PC-9 (cell line): ENCODE results near the gene S100A16. TPM values are rescaled to one million over a fixed set of nuclear protein-coding genes. Genes with fewer than 3 reads are reported as not detected.
"Not testable (repeated sequence)": the region's sequence is repeated elsewhere in the genome, so short reads cannot be mapped to it uniquely, and the experiment has no call there.

Source experiments
- BruUV-seq: library from RNA; stranded (reverse); fragments of 400-500 nt; replicated peaks from 2 replicates; lab custom pipeline; 2021; lab: Mats Ljungman, UMichigan
- CTCF ChIA-PET: fragments of 300-600 bp; sonication (Branson Sonifier 250); formaldehyde crosslinking; loops from one replicate; lab custom pipeline; 2022; ENCODE audit warnings: antibody characterized with exemption; lab: Charles Lee
- POLR2A ChIA-PET: fragments of 300-600 bp; sonication (Branson Sonifier 250); formaldehyde crosslinking; loops from one replicate; lab custom pipeline; 2022; ENCODE audit warnings: antibody characterized with exemption; ENCODE audit not compliant: unreplicated experiment; lab: Charles Lee
- DNase-seq, 2 experiments: peaks; one replicate each; pipeline versions ENCODE4 v3.0.0 to v3.0.0-alpha.2; 2015 to 2022; ENCODE audit warnings: mixed read lengths in 1 of 2
- H2AFZ ChIP-seq: fragments of 200-600 bp; sonication (generic); 2 replicates; pipeline ENCODE4 v1.8.1; 2017; ENCODE audit warnings: antibody characterized with exemption
- H3F3A ChIP-seq: fragments of 200-600 bp; sonication (generic); 2 replicates; pipeline ENCODE4 v1.8.1; 2017; ENCODE audit warnings: antibody characterized with exemption, mild to moderate bottlenecking, low read depth; ENCODE audit not compliant: insufficient read depth
- H3K27ac ChIP-seq: fragments of 200-600 bp; sonication (generic); 2 replicates; pipeline ENCODE4 v1.6.1; 2016; ENCODE audit warnings: mixed run types
- H3K27me3 ChIP-seq: fragments of 200-600 bp; sonication (generic); 2 replicates; pipeline ENCODE4 v1.6.1; 2016; ENCODE audit warnings: low read depth, mixed run types; ENCODE audit not compliant: insufficient read depth
- H3K36me3 ChIP-seq: fragments of 200-600 bp; sonication (generic); 2 replicates; pipeline ENCODE4 v1.6.1; 2016; ENCODE audit warnings: low read depth, mixed run types
- H3K4me1 ChIP-seq: fragments of 200-600 bp; sonication (generic); replicated peaks from 2 replicates; pipeline ENCODE4 v1.6.1; 2016; ENCODE audit warnings: mixed run types; ENCODE audit not compliant: insufficient read depth
- H3K4me2 ChIP-seq: fragments of 200-600 bp; sonication (generic); 2 replicates; pipeline ENCODE4 v1.6.1; 2017; ENCODE audit warnings: mixed run types
- H3K4me3 ChIP-seq: fragments of 200-600 bp; sonication (generic); 2 replicates; pipeline ENCODE4 v1.6.1; 2016; ENCODE audit warnings: mixed run types
- H3K79me2 ChIP-seq: fragments of 200-600 bp; sonication (generic); 2 replicates; pipeline ENCODE4 v1.6.1; 2017; ENCODE audit warnings: low read depth, mixed run types
- H3K9me2 ChIP-seq: fragments of 200-600 bp; sonication (generic); 2 replicates; pipeline ENCODE4 v1.8.1; 2017; ENCODE audit warnings: mild to moderate bottlenecking; ENCODE audit not compliant: insufficient read depth
- H3K9me3 ChIP-seq: fragments of 200-600 bp; sonication (generic); 2 replicates; pipeline ENCODE4 v1.8.1; 2016; ENCODE audit warnings: low read depth; ENCODE audit not compliant: insufficient read depth
- H4K20me1 ChIP-seq: fragments of 200-600 bp; sonication (generic); 2 replicates; pipeline ENCODE4 v1.8.1; 2017; ENCODE audit not compliant: insufficient read depth
- EZH2 ChIP-seq: fragments of 200-600 bp; sonication (generic); IDR thresholded peaks from 2 replicates; pipeline ENCODE4 v1.8.0; 2017; ENCODE audit warnings: antibody characterized with exemption, low read depth
- intact Hi-C: fragments of 100-400 bp; cut with micrococcal nuclease; formaldehyde crosslinking; loops from one replicate; pipeline ENCODE4 v1.10.0; 2022; ENCODE audit not compliant: unreplicated experiment
- total RNA-seq: library from RNA; stranded (reverse); gene quantifications from 2 replicates; pipeline ENCODE4 v1.2.3, GENCODE V29; 2021
- TF ChIP-seq, protein P1 (sequence below): fragments of 200-600 bp; sonication (generic); conservative IDR thresholded peaks from 2 replicates; pipeline ENCODE4 v1.6.1; 2017; ENCODE audit warnings: mixed run types, antibody characterized with exemption, mild to moderate bottlenecking, moderate library complexity

Gene S100A16
- total RNA-seq, 1 experiment from 2014 or later: 276 TPM

DNA sequence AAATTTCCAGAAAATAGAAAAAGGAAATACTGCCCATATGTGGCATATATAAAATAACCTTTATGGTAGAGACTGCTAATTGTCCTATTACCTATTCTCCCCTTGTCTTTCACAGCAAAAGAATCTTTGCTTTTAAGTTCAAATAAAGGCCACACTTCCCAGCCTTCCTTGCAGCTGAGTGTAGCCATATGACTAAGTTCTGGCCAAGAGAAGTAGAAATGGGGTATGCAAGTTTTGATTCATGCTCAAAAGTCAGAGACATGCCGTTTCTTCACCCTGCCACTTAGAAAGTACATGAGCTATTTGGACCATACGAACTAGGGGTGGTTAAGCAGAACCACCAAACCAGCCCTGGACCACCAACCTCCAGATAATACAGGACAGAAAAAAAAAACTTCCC lies 29.0 kb downstream of the S100A16 start:
- Histone ChIP-seq H2AFZ (no peak overlapping the region), H3K9me3 (no peaks in the 10 kb centered on the region), H3K4me1 (peaks cover 17% of the 10 kb centered on the region), H3K4me3 (no peak overlapping the region), H3K9me2 (no peaks in the 10 kb centered on the region), H3F3A (no peaks in the 10 kb centered on the region; the same call in 1 of the 2 replicates), H3K36me3 (no peaks in the 10 kb centered on the region), H3K79me2 (no peaks in the 10 kb centered on the region), H3K27ac (no peak overlapping the region), H3K27me3 (no peaks in the 10 kb centered on the region), H3K4me2 (no peak overlapping the region), H4K20me1 (no peaks in the 10 kb centered on the region)
- intact Hi-C loops: no loop called here
- DNase-seq: no peak
- no peak for TF ChIP-seq EZH2
- TF ChIP-seq, protein P1, sequence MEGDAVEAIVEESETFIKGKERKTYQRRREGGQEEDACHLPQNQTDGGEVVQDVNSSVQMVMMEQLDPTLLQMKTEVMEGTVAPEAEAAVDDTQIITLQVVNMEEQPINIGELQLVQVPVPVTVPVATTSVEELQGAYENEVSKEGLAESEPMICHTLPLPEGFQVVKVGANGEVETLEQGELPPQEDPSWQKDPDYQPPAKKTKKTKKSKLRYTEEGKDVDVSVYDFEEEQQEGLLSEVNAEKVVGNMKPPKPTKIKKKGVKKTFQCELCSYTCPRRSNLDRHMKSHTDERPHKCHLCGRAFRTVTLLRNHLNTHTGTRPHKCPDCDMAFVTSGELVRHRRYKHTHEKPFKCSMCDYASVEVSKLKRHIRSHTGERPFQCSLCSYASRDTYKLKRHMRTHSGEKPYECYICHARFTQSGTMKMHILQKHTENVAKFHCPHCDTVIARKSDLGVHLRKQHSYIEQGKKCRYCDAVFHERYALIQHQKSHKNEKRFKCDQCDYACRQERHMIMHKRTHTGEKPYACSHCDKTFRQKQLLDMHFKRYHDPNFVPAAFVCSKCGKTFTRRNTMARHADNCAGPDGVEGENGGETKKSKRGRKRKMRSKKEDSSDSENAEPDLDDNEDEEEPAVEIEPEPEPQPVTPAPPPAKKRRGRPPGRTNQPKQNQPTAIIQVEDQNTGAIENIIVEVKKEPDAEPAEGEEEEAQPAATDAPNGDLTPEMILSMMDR: no peak
- ChIA-PET POLR2A (no interaction called here), CTCF (no interaction called here)
- no TSS peak for BruUV-seq

DNA sequence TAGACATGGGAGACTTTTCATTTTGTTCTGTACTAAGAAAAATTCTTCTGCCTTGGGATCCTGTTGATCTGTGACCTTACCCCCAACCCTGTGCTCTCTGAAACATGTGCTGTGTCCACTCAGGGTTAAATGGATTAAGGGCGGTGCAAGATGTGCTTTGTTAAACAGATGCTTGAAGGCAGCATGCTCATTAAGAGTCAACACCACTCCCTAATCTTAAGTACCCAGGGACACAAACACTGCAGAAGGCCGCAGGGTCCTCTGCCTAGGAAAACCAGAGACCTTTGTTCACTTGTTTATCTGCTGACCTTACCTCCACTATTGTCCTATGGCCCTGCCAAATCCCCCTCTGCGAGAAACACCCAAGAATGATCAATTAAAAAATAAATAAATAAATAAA lies 29.4 kb downstream of the S100A16 start:
- H3K4me3 ChIP-seq, intact Hi-C loops, H3K9me2 ChIP-seq, H3K27me3 ChIP-seq, H3K36me3 ChIP-seq, BruUV-seq, H3K4me2 ChIP-seq, DNase-seq, POLR2A ChIA-PET, H2AFZ ChIP-seq, H3F3A ChIP-seq, H3K79me2 ChIP-seq, H4K20me1 ChIP-seq, H3K27ac ChIP-seq, CTCF ChIA-PET, H3K9me3 ChIP-seq: not testable (repeated sequence)
- peaks cover 17% of the 10 kb centered on the region for H3K4me1 ChIP-seq

DNA sequence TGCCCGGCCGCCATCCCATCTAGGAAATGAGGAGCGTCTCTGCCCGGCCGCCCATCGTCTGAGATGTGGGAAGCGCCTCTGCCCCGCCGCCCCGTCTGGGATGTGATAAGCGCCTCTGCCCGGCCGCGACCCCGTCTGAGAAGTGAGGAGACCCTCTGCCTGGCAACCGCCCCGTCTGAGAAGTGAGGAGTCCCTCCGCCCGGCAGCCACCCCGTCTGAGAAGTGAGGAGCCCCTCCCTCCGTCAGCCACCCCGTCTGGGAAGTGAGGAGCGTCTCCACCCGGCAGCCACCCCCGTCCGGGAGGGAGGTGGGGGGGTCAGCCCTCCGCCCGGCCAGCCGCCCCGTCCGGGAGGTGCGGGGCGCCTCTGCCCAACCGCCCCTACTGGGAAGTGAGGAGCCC lies 30.1 kb downstream of the S100A16 start:
- H3K27me3 ChIP-seq, H4K20me1 ChIP-seq, H3K36me3 ChIP-seq, H3K4me3 ChIP-seq, H3K9me3 ChIP-seq, BruUV-seq, H3K79me2 ChIP-seq, H3K9me2 ChIP-seq, H3F3A ChIP-seq, DNase-seq, H2AFZ ChIP-seq, POLR2A ChIA-PET, H3K4me1 ChIP-seq, H3K27ac ChIP-seq, intact Hi-C loops, H3K4me2 ChIP-seq, CTCF ChIA-PET: not testable (repeated sequence)

DNA sequence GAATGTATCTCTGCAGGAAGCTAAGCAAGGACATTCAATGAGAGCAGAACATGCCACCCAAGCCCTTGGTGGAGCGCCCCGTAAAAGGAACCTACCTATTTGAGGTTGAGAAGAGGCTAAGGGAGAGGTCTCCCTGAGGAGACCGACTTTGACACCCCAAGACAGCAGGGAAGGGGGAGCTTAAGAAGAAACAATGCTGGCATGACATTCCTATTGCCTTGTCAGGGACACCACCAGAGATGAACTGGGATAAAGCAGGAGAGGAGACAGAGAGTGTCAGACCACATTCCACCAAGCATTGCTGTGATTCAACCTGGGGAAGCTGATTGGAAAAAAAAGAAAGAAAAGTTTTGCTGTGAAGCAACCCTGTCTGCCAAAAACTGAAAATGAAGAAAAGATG lies 34.0 kb downstream of the S100A16 start:
- Histone ChIP-seq H3F3A (peaks cover 5% of the 10 kb centered on the region; the same call in 1 of the 2 replicates), H4K20me1 (no peaks in the 10 kb centered on the region), H3K36me3 (no peaks in the 10 kb centered on the region), H3K27me3 (no peaks in the 10 kb centered on the region), H2AFZ (no peak overlapping the region), H3K9me2 (no peaks in the 10 kb centered on the region), H3K27ac (no peak overlapping the region), H3K4me1 (peaks cover 1% of the 10 kb centered on the region; the same call in 1 of the 2 replicates), H3K4me3 (no peak overlapping the region), H3K9me3 (no peaks in the 10 kb centered on the region), H3K4me2 (no peak overlapping the region), H3K79me2 (no peaks in the 10 kb centered on the region)
- ChIA-PET POLR2A (interaction anchor here (0.6 to 1.1 kb wide), 2 partner anchors 29 to 63 kb away, joined by 3 to 7 read pairs; no protein-coding TSS in a partner anchor), CTCF (no interaction called here)
- intact Hi-C loops: no loop called here
- DNase-seq: no peak
- TF ChIP-seq, protein P1: no peak
- TF ChIP-seq EZH2: no peak
- BruUV-seq: no TSS peak
